ENCODE data around the gene RFX1. TPM values are rescaled to one million over a fixed set of nuclear protein-coding genes. Genes with fewer than 3 reads are reported as not detected.
"Not testable (repeated sequence)": the region's sequence is repeated elsewhere in the genome, so short reads cannot be mapped to it uniquely, and the experiment has no call there.

Gene RFX1
- total RNA-seq: 1.8 and 3.8 TPM in 2 replicates

- DNase-seq (ENCODE audit: low read depth in 2 of 2): peak; percentile 100
Measured at GRCh38 chr19:14006085-14006765, at the start of gene RFX1. RFX1 (minus strand) TSS chr19:14006320; CDS start chr19:13993843, 12,477 bp downstream.

GRCh38 chr19:14055396-14055795 lies 49.3 kb upstream of the RFX1 start:
- DNase-seq (ENCODE audit: low read depth in 2 of 2): no peak

GRCh38 chr19:14054721-14055120 lies 48.6 kb upstream of the RFX1 start:
- no peak for DNase-seq (ENCODE audit: low read depth in 2 of 2)

GRCh38 chr19:14054099-14054498 lies 48.0 kb upstream of the RFX1 start:
- no peak for DNase-seq (ENCODE audit: low read depth in 2 of 2)

- DNase-seq (ENCODE audit: low read depth in 2 of 2): no peak
Measured at GRCh38 chr19:14053500-14053899, 47.4 kb upstream of the RFX1 start.

GRCh38 chr19:14053032-14053431 lies 46.9 kb upstream of the RFX1 start:
- no peak for DNase-seq (ENCODE audit: low read depth in 2 of 2)

GRCh38 chr19:14052470-14052869 lies 46.4 kb upstream of the RFX1 start:
- no peak for DNase-seq (ENCODE audit: low read depth in 2 of 2)

- DNase-seq (ENCODE audit: low read depth in 2 of 2): no peak
Measured at GRCh38 chr19:14051980-14052379, 45.9 kb upstream of the RFX1 start.

- DNase-seq (ENCODE audit: low read depth in 2 of 2): not testable (repeated sequence)
Measured at GRCh38 chr19:14050961-14051360, 44.8 kb upstream of the RFX1 start.

GRCh38 chr19:14050512-14050911 lies 44.4 kb upstream of the RFX1 start:
- no peak for DNase-seq (ENCODE audit: low read depth in 2 of 2)

GRCh38 chr19:14048443-14049153 lies 42.5 kb upstream of the RFX1 start:
- DNase-seq (ENCODE audit: low read depth in 2 of 2): peak in 1 of 2 donors; percentile 39

- not testable (repeated sequence) for DNase-seq (ENCODE audit: low read depth in 2 of 2)
Measured at GRCh38 chr19:14047866-14048265, 41.7 kb upstream of the RFX1 start.

- DNase-seq (ENCODE audit: low read depth in 2 of 2): peak; percentile 55 to 79
Measured at GRCh38 chr19:14042659-14043608, 36.8 kb upstream of the RFX1 start.

- DNase-seq (ENCODE audit: low read depth in 2 of 2): no peak
Measured at GRCh38 chr19:14039181-14039580, 33.1 kb upstream of the RFX1 start.

GRCh38 chr19:14035706-14036105 lies 29.6 kb upstream of the RFX1 start:
- DNase-seq (ENCODE audit: low read depth in 2 of 2): no peak

GRCh38 chr19:14035159-14035558 lies 29.0 kb upstream of the RFX1 start:
- not testable (repeated sequence) for DNase-seq (ENCODE audit: low read depth in 2 of 2)

GRCh38 chr19:14033946-14034345 lies 27.8 kb upstream of the RFX1 start:
- no peak for DNase-seq (ENCODE audit: low read depth in 2 of 2)

- DNase-seq (ENCODE audit: low read depth in 2 of 2): peak in 1 of 2 donors; percentile 41
Measured at GRCh38 chr19:14031719-14032480, 25.8 kb upstream of the RFX1 start, which contains the start of gene IL27RA. IL27RA (plus strand) TSS chr19:14031762; CDS start chr19:14031873, 111 bp downstream.

- no peak for DNase-seq (ENCODE audit: low read depth in 2 of 2)
Measured at GRCh38 chr19:14030997-14031718, 25.0 kb upstream of the RFX1 start.

GRCh38 chr19:14028901-14029300 lies 22.8 kb upstream of the RFX1 start:
- DNase-seq (ENCODE audit: low read depth in 2 of 2): no peak
